MM.1S (cell line): ENCODE measurements around the gene CAND2.

Experiments used
- CTCF ChIP-seq: fragments of 300-600 bp; sonication (generic); IDR thresholded peaks from 2 replicates; pipeline ENCODE4 v1.5.1; 2016; ENCODE audit warnings: antibody characterized with exemption, low read length, mixed read lengths
- EZH2phosphoT487 ChIP-seq: fragments of 300-600 bp; sonication (generic); IDR thresholded peaks from 2 replicates; pipeline ENCODE4 v1.6.1; 2018; ENCODE audit warnings: antibody characterized with exemption, low read length

GRCh38 chr3:12817343-12817710 is 20.8 kb downstream of the CAND2 start:
- TF ChIP-seq CTCF, result no peak
- no peak for TF ChIP-seq EZH2phosphoT487
